Natural killer cell (primary cell): ENCODE measurements around the gene PHETA1. TPM values are rescaled to one million over a fixed set of nuclear protein-coding genes. Genes with fewer than 3 reads are reported as not detected.

Experiments
- ATAC-seq, 3 donors: fragments of 150-1000 bp in 2 of 3; fragments of 200-7000 bp in 1 of 3; cut with Tn5 transposase; 1 replicate in 1 of 3; 2 replicates in 2 of 3; pipeline ENCODE4 v1.10.0; 2021; ENCODE audit warnings: mild to moderate bottlenecking in 2 of 3, moderate library complexity in 2 of 3
- DNase-seq, 2 donors: peaks; one replicate each; pipeline versions ENCODE4 v3.0.0 to v3.0.0-alpha.2; 2013 to 2021; ENCODE audit warnings: mixed read lengths in 1 of 2
- H3K27ac ChIP-seq: one replicate; pipeline ENCODE4 v1.5.1; 2013; ENCODE audit warnings: mild to moderate bottlenecking, low read length
- H3K27me3 ChIP-seq: one replicate; pipeline ENCODE4 v1.6.1; 2013; ENCODE audit warnings: low read length; ENCODE audit not compliant: control insufficient read depth, insufficient read depth
- H3K36me3 ChIP-seq: one replicate; pipeline ENCODE4 v1.6.1; 2013; ENCODE audit warnings: low read length; ENCODE audit not compliant: control insufficient read depth, insufficient read depth
- H3K4me1 ChIP-seq: one replicate; pipeline ENCODE4 v1.6.1; 2013; ENCODE audit warnings: low read length; ENCODE audit not compliant: control insufficient read depth, insufficient read depth
- H3K4me3 ChIP-seq: one replicate; pipeline ENCODE4 v1.5.1; 2013; ENCODE audit warnings: low read length
- H3K9me3 ChIP-seq: one replicate; pipeline ENCODE4 v1.6.1; 2013; ENCODE audit warnings: low read length; ENCODE audit not compliant: control insufficient read depth, insufficient read depth
- H3K27ac Mint-ChIP-seq, 2 donors: one replicate each; pipeline ENCODE4 v1.8.0; 2022; ENCODE audit warnings: mild to moderate bottlenecking in 2 of 2, mixed read lengths in 2 of 2, moderate library complexity in 1 of 2
- H3K27me3 Mint-ChIP-seq, 2 donors: one replicate each; pipeline ENCODE4 v1.8.0; 2022; ENCODE audit warnings: low read depth in 2 of 2, mixed read lengths in 2 of 2
- H3K36me3 Mint-ChIP-seq: one replicate; pipeline ENCODE4 v1.8.0; 2022; ENCODE audit warnings: mixed read lengths
- H3K4me1 Mint-ChIP-seq, 2 donors: one replicate each; pipeline ENCODE4 v1.8.0; 2022; ENCODE audit warnings: mixed read lengths in 2 of 2
- H3K4me3 Mint-ChIP-seq: one replicate; pipeline ENCODE4 v1.8.0; 2022; ENCODE audit warnings: mild to moderate bottlenecking, moderate library complexity, mixed read lengths
- H3K9me3 Mint-ChIP-seq, 2 donors: one replicate each; pipeline ENCODE4 v1.8.0; 2022; ENCODE audit warnings: mixed read lengths in 2 of 2
- WGBS: methylation state at CpG from one replicate; pipeline ENCODE4 v1.1.7; 2013; ENCODE audit warnings: missing lambda C conversion rate; ENCODE audit not compliant: insufficient coverage; 5-methylcytosine and 5-hydroxymethylcytosine counted together
- intact Hi-C: fragments of 100-400 bp; cut with micrococcal nuclease; formaldehyde crosslinking; loops from one replicate; pipeline ENCODE4 v1.14.2; 2022
- total RNA-seq, 4 donors: library from RNA; stranded (reverse); fragments of 120-200 nt in 1 of 4; gene quantifications; one replicate each; pipeline versions ENCODE4 v1.2.3 to v1.2.4, GENCODE V29; 2013 to 2022
- TF ChIP-seq, protein P1 (sequence below): fragments of 200-600 bp; IDR thresholded peaks from one replicate; pipeline ENCODE4 v1.8.0; 2022; ENCODE audit warnings: antibody characterized with exemption

Gene PHETA1
- total RNA-seq, 3 donors from 2014 or later (not counting 1 experiment from before 2014, with no cell fraction given), result 3.4 to 3.8 (median 3.5) TPM

GRCh38 chr12:111412830-111413441 lies 44.0 kb upstream of the PHETA1 start:
- H3K27me3 Mint-ChIP-seq, result no peaks in the 10 kb centered on the region
- peak overlapping the region; percentile 90 for H3K4me3 Mint-ChIP-seq
- no peaks in the 10 kb centered on the region for H3K9me3 Mint-ChIP-seq
- TF ChIP-seq, protein P1, sequence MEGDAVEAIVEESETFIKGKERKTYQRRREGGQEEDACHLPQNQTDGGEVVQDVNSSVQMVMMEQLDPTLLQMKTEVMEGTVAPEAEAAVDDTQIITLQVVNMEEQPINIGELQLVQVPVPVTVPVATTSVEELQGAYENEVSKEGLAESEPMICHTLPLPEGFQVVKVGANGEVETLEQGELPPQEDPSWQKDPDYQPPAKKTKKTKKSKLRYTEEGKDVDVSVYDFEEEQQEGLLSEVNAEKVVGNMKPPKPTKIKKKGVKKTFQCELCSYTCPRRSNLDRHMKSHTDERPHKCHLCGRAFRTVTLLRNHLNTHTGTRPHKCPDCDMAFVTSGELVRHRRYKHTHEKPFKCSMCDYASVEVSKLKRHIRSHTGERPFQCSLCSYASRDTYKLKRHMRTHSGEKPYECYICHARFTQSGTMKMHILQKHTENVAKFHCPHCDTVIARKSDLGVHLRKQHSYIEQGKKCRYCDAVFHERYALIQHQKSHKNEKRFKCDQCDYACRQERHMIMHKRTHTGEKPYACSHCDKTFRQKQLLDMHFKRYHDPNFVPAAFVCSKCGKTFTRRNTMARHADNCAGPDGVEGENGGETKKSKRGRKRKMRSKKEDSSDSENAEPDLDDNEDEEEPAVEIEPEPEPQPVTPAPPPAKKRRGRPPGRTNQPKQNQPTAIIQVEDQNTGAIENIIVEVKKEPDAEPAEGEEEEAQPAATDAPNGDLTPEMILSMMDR, result no peak
- no peaks in the 10 kb centered on the region for H3K36me3 Mint-ChIP-seq
- H3K4me3 ChIP-seq, result no peak overlapping the region
- peaks cover 5% of the 10 kb centered on the region for H3K36me3 ChIP-seq
- peaks cover 55 to 77% of the 10 kb centered on the region in 2 donors for H3K4me1 Mint-ChIP-seq
- peaks cover 75% of the 10 kb centered on the region for H3K4me1 ChIP-seq
- peak overlapping the region; percentile 91 to 96 for H3K27ac Mint-ChIP-seq
- peak in 1 of 2 donors; percentile 41 for DNase-seq
- H3K9me3 ChIP-seq, result no peaks in the 10 kb centered on the region
- no peaks in the 10 kb centered on the region for H3K27me3 ChIP-seq
- intact Hi-C loops, result no loop called here
- WGBS, result 77% methylated on average over 6 of the region's 6 CpGs
- ATAC-seq, result no peak
- H3K27ac ChIP-seq, result peak overlapping the region; percentile 68

DNA sequence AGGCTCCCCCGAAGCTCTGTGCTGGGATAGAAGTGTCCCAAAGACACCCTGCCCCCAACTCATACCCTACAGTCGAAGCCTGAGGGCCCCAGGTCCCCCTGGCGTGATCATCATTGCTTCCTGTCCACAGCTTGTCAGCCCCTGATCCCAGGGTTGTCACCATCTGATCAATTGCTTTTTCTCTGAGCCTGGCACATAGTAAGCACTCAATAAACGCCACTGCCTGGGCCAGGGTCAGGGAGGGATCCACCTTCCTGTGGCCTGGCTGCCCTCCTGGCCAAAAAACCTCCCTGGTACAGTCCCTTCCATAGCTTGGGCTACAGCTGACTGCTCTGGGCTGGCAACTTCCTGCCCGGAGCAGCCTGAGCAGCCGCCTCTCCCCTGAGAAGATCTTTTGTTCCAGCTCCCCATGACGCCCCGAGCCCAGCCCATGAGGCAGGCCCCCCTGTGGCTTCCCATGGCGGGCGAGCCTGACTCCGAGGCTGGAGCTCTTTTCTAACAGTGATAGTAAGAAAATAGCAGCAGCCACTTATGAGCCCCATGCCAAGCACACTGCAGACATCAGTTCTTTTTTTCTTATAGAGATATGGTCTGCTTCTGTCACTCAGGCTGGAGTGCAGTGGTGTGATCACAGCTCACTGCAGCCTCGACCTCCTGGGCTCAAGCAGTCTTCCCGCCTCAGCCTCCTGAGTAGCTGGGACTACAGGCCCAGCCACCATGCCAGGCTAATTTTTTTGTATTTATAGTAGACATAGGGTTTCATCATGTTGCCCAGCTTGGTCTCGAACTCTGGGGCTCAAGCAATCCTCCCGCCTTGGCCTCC lies 43.3 kb upstream of the PHETA1 start:
- Mint-ChIP-seq H3K27ac (peak overlapping the region; percentile 91 to 96), H3K36me3 (no peaks in the 10 kb centered on the region), H3K27me3 (no peaks in the 10 kb centered on the region), H3K4me3 (peak overlapping the region; percentile 90), H3K9me3 (no peaks in the 10 kb centered on the region), H3K4me1 (peaks cover 60 to 84% of the 10 kb centered on the region in 2 donors)
- Histone ChIP-seq H3K4me3 (no peak overlapping the region), H3K4me1 (peaks cover 82% of the 10 kb centered on the region), H3K9me3 (no peaks in the 10 kb centered on the region), H3K27ac (peak overlapping the region; percentile 68), H3K36me3 (peaks cover 2% of the 10 kb centered on the region), H3K27me3 (no peaks in the 10 kb centered on the region)
- peak; percentile 33 to 50 (median 45) for ATAC-seq
- TF ChIP-seq, protein P1, result no peak
- intact Hi-C loops, result no loop called here
- peak; percentile 21 to 44 for DNase-seq
- whole genome bisulfite sequencing, result 26% methylated on average over 14 of the region's 15 CpGs

- peak in 2 of 3 donors; percentile 16 to 29 for ATAC-seq
- no peak overlapping the region for H3K4me3 ChIP-seq
- peak overlapping the region; percentile 68 for H3K27ac ChIP-seq
- TF ChIP-seq, protein P1, result no peak
- peak in 1 of 2 donors; percentile 54 for DNase-seq
- H3K27me3 Mint-ChIP-seq, result no peaks in the 10 kb centered on the region
- peaks cover 67 to 86% of the 10 kb centered on the region in 2 donors for H3K4me1 Mint-ChIP-seq
- no peaks in the 10 kb centered on the region for H3K9me3 Mint-ChIP-seq
- H3K27ac Mint-ChIP-seq, result peak overlapping the region; percentile 91 to 96
- WGBS, result 85% methylated on average over 7 of the region's 8 CpGs
- H3K9me3 ChIP-seq, result no peaks in the 10 kb centered on the region
- H3K4me1 ChIP-seq, result peaks cover 89% of the 10 kb centered on the region
- H3K36me3 ChIP-seq, result peaks cover 2% of the 10 kb centered on the region
- no peaks in the 10 kb centered on the region for H3K27me3 ChIP-seq
- peak overlapping the region; percentile 62 for H3K4me3 Mint-ChIP-seq
- no peaks in the 10 kb centered on the region for H3K36me3 Mint-ChIP-seq
- intact Hi-C loops, result no loop called here
Measured at GRCh38 chr12:111411185-111411764, 42.4 kb upstream of the PHETA1 start.
